Measurements from ENCODE around the gene STPG2.

The STPG2 gene

DNA sequence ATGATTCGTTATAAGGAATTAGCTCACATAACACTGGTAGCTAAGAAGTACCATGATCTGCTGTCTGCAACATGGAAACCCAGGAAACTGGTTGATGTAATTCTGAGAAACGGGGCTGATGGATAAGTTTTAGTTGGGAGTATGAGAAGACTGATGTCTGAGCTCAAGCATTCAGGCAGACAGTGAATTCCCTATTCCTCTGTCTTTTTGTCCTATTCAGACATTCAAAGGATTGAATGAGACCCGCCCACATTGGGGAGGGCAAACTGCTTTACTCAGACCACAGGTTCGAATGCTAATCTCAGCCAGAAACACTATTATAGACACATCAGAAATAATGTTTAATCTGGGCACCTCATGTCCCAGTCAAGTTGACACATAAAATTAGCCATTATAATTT, 515.5 kb downstream of the STPG2 start:
- TF ChIP-seq, protein P1, sequence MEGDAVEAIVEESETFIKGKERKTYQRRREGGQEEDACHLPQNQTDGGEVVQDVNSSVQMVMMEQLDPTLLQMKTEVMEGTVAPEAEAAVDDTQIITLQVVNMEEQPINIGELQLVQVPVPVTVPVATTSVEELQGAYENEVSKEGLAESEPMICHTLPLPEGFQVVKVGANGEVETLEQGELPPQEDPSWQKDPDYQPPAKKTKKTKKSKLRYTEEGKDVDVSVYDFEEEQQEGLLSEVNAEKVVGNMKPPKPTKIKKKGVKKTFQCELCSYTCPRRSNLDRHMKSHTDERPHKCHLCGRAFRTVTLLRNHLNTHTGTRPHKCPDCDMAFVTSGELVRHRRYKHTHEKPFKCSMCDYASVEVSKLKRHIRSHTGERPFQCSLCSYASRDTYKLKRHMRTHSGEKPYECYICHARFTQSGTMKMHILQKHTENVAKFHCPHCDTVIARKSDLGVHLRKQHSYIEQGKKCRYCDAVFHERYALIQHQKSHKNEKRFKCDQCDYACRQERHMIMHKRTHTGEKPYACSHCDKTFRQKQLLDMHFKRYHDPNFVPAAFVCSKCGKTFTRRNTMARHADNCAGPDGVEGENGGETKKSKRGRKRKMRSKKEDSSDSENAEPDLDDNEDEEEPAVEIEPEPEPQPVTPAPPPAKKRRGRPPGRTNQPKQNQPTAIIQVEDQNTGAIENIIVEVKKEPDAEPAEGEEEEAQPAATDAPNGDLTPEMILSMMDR (conservative IDR thresholded peaks at IDR 0.05; ENCODE audit: low read depth, low read length): no peak
- H3K4me3 ChIP-seq (ENCODE audit: low read depth, low read length): no peak overlapping the region
- no peak for DNase-seq (ENCODE audit: low read depth)

DNA sequence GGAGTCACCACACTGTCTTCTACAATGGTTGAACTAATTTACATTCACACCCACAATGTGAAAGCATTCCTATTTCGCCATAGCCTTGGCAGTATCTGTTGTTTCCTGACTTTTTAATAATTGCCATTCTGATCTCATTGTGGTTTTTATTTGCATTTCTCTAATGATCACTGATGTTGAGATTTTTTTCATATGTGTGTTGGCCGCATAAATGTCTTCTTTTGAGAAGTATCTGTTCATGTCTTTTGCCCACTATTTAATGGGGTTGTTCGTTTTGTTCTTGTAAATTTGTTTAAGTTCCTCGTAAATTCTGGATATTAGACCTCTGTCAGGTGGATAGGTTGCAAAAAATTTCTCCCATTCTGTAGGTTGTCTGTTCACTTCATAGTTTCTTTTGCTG, 519.1 kb downstream of the STPG2 start:
- H3K4me3 ChIP-seq (ENCODE audit: low read depth, low read length): no peak overlapping the region
- TF ChIP-seq, protein P1 (conservative IDR thresholded peaks at IDR 0.05; ENCODE audit: low read depth, low read length): no peak
- no peak for DNase-seq (ENCODE audit: low read depth)

DNA sequence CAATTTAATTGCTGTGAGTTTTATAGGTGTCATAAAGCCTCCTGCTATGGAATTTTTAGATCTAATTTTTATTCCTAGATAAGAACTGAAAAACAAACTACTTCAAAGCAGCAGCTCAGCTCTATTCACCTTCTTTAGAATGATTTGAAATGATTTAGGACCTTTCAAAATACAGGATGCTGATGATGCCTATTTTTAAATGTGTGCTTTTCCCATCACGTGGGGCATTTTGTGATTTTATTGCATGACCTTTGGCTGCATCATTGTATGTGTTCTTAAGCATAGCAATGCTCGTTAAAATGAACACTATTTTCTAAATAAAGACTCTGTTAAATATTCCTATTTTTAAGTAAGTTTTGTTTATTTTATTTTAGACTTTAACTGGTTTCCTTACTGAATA, 537.3 kb downstream of the STPG2 start:
- no peak overlapping the region for H3K4me3 ChIP-seq (ENCODE audit: low read depth, low read length)
- TF ChIP-seq, protein P1 (conservative IDR thresholded peaks at IDR 0.05; ENCODE audit: low read depth, low read length): no peak
- no peak for DNase-seq (ENCODE audit: low read depth)

DNA sequence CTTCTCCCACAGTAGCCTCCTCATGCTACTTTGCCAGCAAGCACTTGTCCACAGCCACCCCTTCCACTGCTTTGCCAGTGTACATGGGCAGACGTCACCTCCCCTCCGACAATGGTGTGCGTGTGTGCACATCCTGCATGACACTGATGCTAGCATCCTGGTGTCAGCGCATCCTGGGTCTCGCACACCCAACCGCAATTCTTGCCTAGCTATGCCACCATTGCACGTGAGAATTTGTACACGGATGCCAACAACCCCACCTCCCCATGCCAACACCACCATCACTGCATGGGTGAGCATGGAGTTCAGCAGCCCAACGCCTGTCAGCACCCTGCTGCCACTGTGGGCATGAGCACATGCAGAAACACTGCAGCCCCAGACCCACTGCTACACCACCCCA, 550.0 kb downstream of the STPG2 start:
- no peak for DNase-seq (ENCODE audit: low read depth)
- no peak overlapping the region for H3K4me3 ChIP-seq (ENCODE audit: low read depth, low read length)
- TF ChIP-seq, protein P1 (conservative IDR thresholded peaks at IDR 0.05; ENCODE audit: low read depth, low read length): no peak

DNA sequence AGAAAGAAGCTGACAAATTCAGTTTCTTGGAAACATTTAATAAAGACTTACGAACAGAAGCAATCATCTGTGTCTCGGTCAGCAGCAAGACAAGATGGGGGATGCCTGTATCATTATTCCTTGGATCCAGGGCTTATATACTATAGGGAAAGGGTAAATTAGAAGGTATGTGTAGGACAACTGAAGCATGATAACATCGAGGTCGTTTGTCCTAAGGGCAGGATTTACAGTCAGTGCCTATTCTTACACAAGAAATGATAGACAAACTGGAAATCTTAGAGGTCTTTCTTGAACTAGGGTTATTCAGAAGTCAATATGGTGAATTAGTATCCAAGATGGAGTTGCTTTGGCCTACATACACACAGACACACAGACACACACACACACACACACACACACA, 553.0 kb downstream of the STPG2 start:
- DNase-seq (ENCODE audit: low read depth): no peak
- H3K4me3 ChIP-seq (ENCODE audit: low read depth, low read length): no peak overlapping the region
- TF ChIP-seq, protein P1 (conservative IDR thresholded peaks at IDR 0.05; ENCODE audit: low read depth, low read length): no peak

DNA sequence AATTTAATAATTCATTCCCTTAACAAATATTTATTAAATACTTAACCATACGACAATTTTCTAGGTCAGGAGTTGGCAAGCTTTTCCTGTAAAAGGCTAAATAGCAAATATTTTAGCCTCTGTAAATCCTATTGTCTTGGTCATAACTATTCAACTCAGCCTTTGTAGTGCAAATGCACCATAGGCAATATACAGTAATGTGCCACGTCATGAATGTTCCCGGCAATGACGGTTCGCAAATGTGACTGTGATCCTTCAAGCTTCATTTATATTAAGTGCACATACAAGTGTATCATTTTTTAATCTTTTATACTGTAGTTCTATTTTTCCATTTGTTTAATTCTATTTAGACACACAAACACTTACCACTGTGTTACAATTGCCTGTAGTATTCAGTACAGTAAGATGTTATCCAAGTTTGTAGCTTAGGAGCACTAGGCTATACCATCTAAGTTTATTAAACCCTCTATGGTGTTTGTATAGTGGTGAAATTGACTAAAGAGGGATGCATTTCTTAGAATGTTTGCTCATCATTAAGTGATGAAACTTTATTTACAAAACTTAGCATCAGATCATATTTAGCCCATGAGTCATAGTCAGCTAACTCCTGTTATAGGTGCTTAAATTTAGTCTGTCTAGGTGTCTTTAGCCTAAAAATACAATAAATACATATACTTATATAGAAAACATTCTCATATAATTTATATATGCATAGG, 553.6 kb downstream of the STPG2 start:
- DNase-seq (ENCODE audit: low read depth): no peak
- TF ChIP-seq, protein P1 (conservative IDR thresholded peaks at IDR 0.05; ENCODE audit: low read depth, low read length): no peak
- H3K4me3 ChIP-seq (ENCODE audit: low read depth, low read length): no peak overlapping the region

DNA sequence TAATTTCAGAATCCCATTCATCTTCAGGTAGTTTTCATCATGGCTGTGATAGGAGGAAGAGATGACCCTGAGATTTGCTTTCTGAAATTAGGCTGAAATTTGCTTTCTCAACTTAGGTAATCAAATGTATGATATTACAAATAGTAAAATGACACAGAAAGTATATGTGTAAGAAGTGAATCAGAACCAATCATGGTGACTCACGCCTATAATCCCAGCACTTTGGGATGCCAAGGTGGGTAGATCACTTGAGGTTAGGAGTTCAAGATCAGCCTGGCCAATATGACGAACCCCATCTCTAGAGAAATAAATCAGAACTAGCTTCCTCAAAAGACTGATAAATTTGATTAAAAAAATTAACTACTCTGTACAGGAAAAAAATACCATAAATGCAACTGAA, 555.4 kb downstream of the STPG2 start:
- no peak for DNase-seq (ENCODE audit: low read depth)
- TF ChIP-seq, protein P1 (conservative IDR thresholded peaks at IDR 0.05; ENCODE audit: low read depth, low read length): no peak

More for the DNA sequence above, 555.4 kb downstream of the STPG2 start:
- no peak overlapping the region for H3K4me3 ChIP-seq (ENCODE audit: low read depth, low read length)

All from choroid plexus epithelial cell (primary cell).